Stimulated activated CD4-positive, alpha-beta T cell treated with anti-CD3 and anti-CD28 coated beads, Interleukin-1b, Interleukin-23, amount 100 ng/mL, for 24 hours (primary cell): ENCODE results near the gene ABTB2.

Source experiments
- DNase-seq, 4 experiments: peaks; one replicate each; pipeline ENCODE4 v3.0.0-alpha.2; 2020; ENCODE audit warnings: low read depth in 4 of 4, low spot score in 1 of 4

ABTB2 gene

DNA sequence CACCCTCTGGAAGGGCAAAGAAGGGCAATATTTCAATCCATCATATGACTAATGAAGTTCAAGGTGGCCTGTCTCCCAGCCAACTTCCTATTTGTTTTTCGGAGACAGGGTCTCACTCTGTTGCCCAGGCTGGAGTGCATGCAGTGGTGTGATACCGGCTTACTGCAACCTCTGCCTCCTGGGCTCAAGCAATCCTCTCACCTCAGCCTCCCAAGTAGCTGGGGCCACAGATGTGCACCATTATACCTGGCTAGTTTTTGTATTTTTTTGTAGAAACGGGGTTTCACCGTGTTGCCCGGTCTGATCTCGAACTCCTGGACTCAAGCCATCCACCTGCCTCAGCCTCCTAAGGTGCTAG, 13.4 kb downstream of the ABTB2 start:
- DNase-seq, result no peak

DNA sequence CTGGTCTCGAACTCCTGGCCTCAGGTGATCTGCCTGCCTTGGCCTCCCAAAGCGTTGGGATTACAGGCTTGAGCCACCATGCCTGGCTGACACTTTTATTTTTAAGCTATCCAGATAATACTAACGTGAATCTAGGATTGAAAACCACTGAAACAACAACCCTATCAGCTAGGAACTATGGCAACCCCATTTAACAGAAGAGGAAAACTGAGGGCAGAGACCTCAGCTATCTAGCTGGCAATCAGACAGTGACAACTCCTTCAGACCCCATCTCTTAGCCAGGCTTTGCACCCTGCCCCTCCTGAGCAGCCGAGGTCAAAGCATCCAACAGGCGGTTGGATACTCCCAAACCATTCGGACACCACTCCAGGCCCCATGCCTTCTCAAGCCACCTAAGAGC, 14.1 kb downstream of the ABTB2 start:
- DNase-seq, result no peak

DNA sequence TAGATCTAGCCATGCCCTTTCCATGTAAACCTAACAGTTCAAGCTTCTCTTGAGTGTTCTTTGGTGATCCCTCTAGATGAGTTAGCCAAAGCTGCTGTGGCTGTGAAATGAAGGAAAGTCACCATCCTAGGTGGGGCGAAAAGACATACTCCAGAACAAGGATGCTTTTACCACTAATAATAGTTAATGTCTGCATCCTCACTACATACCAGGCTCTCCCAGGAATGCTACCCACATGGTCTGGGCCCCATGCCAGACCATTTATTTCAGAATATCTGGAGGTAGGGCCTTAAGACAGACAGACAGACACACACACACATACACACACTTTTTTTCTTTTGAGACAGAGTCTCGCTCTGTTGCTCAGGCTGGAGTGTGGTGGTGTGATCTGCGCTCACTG, 14.7 kb downstream of the ABTB2 start:
- no peak for DNase-seq

DNA sequence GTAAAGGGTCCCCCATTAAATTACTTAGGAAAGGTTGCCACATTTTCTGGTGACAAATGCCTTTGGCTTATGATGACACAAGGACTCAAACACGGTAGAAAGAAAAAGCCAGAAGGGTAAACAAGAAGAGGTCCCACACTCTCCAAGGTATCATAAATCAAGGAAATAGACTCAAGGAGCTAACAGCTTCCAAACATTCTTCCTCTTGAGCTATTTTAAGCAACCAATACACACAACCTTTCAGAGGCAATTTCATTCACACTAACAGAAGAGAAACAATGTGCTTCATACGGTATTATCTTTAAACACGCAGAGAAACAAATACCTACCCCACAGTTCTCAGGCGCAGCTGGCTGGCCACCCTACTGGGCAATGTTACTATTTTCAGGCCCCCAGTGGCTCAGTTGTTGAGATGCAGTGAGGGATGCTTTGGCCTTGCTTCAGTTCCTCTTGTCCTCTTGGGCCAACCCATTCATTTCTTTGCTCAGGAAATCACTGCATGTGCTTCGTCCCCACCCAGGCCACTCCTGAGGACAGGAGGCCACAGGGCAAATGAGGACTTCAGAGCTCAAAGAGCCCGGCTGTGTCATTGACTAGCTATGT, 15.8 kb downstream of the ABTB2 start:
- DNase-seq, result no peak

DNA sequence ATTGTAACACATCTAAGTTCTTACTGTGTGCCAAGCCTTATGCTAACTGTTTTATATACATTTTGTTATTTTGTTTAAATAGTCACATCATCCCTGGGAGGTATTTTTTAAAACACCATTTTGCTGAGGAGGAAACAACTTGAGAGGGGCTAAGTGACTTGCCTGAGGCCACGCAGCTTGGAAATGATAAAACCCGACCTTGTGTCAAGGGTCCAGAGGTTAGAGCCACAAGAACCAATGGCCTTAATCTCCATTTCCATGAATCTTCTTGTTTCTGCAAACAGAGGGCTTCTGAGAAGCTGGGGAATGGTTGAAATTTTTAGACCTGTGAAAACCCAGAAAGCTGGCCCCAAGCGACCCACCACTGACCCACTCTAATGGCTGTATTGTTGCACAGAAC, 16.7 kb downstream of the ABTB2 start:
- DNase-seq, result no peak

DNA sequence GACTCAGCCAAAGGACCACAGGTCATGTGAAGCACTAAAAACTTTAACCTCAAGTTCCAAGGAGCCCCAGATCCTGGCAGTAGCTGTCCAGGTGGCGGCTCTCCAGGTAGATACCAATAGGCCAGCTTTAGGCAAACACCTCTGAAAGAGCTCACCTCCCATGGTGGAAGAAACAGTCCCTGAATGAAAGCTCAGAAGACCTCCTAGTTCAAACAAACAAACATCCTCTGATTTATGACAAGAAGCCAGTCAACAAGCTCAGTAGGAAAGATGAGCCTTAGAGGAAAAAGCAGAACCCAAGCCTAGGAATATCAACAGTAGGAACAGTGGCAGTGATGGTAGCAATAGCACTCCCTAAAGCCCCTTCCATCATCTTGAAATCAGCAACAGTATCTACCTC, 17.2 kb downstream of the ABTB2 start:
- DNase-seq, result no peak

DNA sequence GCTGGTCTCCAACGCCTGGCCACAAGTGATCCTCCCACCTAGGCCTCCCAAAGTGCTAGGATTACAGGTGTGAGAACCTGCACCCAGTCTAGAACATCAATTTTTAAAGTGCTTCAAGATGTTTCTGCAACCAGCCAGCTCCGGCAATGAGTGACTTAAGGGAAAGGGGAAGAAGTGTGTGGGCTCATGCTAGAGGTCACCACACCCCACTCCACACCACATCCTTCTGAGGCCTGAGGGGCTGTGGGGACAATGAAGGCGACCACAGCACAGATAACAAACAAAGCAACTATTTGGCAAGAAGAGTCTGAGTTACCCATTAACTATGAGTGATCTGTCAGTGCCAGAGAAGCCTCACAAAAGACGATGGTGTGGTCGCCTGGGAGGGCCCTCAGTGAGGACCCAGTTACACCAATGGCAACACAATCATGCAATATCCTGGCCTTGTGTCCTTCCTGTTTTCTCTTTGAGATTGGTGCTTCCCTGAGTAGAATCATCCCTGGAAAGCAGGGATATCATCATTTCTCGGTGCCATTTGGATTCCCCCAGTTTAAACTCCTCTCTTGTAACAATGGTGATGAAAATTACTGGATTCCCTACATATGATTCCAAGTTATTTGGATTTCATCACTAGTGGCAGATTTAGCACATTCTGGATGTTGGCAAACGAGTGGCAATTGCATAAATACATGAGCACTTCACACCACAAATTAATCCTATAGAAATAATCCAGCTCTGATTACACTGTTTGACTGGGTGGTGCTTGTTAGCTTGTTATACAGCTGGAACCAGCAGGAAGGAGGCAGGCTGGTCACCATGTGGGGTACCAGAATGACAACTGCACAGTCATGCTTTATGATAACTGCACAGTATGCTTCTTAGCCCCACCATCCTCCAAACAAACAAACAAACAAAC, 18.4 kb downstream of the ABTB2 start:
- no peak for DNase-seq

DNA sequence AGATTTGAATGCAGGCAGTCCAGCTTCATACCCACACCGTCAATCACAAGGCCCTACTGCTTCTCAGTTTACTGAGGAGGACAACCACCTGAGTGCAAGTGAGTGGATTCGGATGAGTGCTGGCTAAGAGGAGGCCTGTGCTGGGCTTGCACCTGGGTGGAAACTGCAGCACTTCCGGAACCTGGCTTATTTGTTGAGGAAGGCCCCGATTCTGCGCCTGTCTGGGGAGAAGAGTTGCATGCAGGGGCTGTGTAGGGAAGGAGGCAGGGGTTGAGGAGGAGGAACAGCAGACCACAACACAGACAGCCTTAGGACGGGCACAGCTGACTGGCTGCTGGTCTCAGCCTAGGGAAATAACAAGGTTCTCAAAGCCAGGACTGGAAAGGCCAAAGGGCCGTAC, 20.8 kb downstream of the ABTB2 start:
- no peak for DNase-seq

DNA sequence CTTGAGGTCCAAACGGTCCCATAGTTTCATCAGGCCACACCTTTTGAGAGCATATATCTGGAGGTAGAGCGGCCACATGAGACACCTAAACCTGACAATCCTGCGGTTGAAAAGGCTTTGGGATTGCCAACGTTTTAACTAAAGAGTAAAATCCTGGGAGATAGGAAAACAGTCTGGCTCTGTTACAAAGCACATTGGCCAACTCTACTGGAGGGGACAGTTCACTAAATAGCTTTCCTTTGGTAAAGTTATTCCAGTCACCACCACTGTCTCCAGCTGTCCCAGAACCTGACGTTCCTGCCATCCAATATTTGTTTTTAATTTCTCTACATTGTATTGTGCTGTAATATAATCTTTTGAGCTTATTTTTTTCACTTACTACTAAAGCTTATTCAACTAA, 22.0 kb downstream of the ABTB2 start:
- no peak for DNase-seq

DNA sequence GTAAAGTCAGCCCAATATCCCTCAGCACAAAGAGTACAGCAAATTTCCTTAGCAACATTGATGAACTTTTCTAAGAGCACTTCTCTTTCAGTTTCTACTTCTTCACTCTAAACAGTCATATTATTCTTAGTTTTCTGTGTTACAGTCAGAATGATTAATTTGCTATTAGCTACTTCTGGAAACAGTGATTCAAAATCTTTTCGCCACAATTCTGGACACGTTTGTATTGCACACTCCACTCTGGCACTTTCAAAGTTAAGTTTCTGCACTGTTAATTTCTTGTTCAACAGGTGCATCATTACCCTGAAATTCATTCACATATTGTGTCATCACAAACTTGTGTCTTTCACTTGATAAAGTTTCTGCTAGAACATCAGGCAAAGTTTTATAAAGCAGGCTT, 22.5 kb downstream of the ABTB2 start:
- DNase-seq, result no peak

DNA sequence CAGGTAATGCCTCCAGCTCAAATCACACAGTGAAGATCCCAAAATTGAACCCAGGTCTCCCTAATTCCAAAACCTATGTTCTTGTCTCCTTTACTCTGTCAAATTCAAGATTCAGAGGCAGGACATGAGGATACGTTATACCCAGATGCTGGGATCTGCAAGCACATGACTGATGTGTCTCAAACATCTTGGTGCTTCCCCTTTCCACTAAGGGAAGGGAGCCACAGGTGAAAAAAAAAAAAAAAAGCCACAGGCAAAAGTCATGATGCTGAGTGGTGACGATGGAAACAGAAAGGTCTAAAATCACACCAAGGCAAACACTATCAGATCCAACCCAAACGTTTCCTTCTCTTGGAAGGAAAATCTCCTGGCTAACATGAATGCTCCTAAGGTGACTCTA, 24.0 kb downstream of the ABTB2 start:
- no peak for DNase-seq

DNA sequence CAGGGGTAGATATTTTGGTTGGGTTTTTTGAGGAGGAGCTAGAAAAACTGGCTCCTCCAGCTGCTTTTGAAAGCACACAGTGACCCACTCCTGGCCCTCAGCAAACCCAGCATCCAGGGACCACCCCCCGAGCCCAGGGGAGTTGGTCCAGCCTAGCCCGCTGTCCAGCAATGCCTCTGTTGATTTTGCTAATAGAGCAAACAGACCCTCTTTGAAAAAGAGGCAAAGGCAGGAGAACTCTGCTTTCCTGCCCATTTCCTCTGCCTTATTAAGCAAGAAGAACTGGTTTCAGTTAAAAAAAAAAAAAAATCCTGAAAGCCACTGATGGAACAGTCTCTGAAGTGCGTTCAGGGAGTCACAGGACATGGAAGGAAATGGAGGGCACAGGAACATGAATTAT, 25.3 kb downstream of the ABTB2 start:
- no peak for DNase-seq

DNA sequence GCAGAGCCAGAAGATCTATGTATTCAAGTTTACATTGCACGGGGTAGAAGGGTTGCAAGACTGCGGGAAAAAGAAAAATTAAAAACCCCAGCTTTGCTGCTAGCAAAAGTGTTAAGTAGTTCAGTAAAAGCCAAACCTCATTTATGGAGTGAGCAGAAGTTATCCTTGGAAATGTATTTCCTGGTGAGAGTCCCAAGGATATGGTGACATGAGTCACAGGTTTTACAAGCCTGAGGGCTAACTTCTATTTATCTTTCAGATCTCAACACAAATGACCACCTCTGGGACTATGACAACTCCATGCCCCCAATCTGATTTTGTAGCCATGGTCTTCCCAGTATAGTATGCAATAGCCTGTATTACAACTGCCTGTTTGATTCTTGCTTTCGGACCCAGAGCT, 26.1 kb downstream of the ABTB2 start:
- no peak for DNase-seq

DNA sequence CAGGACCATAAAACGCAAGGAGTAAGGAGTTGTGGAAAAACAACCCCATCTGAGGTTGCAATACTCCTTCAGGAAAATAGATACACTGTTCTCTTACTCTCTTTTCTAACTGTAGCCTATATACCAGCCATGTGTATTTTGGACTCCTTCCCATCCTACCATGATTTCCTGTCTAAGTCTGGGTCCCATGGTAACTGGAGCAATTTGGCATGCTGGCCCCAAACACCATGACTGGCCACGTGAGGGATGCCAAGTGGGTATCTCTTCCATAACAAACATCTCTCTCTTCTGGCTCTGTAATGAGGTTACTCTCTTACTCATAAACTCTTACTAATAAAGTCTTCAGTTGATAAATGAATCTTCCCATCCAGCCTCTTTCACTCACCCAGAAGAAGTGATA, 26.5 kb downstream of the ABTB2 start:
- DNase-seq, result no peak

DNA sequence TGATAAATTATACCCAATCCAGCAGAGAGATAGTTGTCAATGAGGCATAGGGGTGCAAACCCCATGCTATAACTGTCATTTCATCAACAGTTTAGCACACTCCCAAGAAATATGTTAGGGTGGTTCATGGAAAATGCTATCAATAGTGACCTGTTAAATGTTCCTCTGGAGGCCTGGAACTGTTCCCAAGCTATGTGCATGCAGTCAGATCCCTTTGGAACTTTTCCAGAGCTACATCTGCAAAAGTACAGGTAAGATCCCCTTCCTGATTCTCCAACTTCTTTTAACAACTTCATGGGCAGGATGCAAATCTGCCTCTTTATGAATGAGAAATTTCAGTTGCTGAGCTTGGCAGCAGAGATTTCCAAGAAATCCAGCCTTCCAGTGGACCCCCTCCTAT, 27.2 kb downstream of the ABTB2 start:
- DNase-seq, result no peak

DNA sequence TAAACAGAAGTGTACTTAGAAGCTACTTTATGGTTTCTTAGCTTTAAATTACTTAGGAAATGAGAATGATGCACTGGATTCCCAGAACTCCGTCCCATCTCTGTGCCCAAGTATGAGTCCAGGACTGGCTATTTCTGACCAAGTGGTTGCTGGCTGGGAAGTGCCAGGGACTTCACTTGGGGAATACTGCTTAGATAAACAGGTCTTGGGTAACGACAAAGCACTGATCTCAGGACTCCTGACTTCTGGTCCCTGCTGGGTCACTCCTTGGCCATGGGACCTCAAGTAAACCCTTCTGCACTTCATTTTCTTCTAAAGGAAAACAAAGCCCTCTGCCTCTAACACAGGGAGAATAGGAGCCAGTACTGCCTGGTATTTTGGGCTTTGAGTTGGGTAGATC, 27.9 kb downstream of the ABTB2 start:
- no peak for DNase-seq

DNA sequence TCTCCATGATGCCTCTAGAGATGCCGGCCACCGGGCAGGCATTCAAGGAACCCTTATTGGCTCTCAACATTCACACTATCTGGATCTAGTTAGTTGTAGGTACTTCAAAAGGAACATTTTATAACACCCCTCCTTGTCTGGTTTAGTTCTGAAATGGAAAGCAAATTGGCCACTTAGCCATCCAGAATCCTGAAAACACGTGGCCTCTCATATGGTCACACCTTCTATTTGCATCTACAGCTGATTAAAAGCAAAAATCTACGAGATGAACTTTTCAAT, 29.2 kb downstream of the ABTB2 start:
- DNase-seq, result no peak

DNA sequence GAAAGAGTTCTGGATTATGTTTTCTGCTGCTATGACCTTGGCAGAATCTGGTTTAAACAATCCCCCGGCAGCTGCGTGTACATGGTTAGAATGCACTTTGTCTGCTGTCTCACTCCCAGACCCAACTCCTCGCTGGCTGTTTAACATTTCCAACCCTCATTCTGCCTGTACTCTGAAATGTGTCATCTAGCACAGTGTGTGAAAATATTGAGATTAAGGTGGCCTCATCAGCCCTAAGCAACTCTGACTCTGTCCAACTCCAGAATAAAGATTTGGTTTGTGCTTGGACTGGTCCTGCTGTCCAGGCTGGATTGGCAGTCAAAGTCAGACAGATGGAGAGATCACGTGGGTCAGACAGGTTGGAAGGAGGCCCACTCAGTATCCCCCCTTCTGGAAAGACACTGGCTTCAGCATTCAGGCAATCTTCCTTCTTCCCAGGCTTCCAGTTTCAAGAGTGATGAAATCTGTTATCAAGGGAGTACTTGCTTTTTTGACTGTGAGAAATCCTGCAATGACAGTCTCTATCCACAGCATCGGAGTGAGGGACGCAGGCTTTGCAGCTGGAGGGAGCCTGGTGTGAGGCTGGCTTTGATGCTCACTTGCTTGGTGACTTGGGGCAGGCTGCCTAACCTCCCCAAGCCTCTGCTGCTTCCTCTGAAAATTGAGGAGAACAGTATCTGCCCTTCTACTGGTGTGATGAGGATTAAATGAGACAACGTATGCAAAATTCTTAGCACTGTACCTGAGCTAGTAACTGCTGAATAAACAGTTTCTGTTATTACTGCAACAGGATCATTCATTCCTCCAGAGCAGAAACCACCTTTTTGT, 29.8 kb downstream of the ABTB2 start:
- no peak for DNase-seq

DNA sequence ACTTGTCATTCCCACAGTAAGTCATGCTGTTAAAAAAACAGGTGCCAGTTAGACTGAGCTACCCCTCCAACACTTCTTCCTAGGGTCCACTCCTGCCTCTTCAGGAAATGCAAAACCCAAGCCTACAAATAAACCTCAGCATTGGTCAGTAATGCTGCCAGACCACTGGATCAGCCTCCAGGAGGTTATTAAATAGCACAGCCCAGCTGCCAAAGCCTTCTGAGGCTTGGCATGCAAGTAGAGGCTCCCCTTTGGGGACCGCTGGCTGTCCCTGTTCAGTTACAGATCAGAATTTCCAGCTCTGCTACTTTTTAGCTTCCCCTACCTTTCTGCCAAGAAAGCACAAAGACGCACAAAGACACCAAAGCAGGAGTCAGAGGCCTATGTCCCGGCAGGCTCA, 33.3 kb downstream of the ABTB2 start:
- no peak for DNase-seq

DNA sequence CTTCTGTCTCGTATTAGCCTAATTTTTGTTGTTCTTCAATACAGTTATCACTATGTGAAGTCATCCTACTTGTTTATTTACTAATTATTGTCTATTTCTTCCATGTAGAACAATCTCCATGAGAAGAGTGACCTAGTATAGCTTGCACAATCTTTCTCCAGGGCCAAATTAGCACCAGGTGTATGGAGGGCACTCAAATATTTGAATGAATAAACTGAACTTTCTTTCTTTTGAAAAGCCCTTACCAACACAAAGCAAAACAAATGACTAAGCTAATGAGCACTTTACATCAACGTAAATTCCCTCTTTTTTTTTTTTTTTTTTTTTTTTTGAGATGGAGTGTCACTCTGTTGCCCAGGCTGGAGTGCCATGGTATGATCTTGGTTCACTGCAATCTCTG, 34.2 kb downstream of the ABTB2 start:
- DNase-seq, result no peak

DNA sequence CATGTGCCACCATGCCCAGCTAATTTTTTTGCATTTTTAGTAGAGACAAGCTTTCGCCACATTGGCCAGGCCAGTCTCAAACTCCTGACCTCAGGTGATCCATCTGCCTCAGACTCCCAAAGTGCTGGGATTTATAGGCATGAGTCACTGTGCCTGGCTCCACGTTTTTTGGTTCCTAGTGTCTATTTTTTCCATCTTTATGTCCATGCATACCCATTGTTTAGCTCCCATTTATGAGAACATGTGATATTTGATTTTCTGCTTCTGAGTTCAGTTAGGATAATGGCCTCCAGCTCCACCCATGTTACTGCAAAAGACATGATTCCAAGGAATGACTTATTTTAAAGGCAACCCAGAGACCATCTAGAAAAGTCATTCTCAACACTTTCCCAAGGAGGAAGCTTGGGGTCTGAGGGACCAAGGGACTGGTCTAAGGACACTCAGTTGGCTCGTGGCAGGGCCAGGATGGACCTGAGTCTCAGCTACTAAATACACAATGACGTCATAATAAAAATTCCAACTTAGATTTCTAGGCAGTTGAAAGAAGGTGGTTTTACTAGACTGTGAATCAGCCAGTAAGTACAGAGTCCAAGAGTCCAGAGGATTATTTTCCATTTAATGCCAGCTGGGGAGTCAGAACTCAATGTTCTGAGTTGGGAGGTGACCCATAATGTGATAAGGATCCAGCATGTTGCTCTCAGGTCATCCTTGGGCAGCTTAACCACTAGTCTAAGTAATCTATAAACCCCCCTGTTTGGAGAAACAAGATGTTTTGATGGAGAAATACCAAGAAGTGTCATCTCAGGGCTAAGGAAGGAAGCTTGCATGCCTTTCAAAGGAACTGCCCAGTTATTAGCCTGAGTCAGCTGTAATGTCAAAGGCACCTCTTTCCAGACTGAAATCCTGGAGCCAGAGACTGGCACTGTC, 39.4 kb downstream of the ABTB2 start:
- DNase-seq, result no peak
